LNCAP (cell line): ENCODE results near the gene MEGF6.

Experiments
- TF ChIP-seq, protein P1 (sequence below): fragments of 450-650 bp; IDR thresholded peaks from 2 replicates; pipeline ENCODE4 v1.5.1; 2017; ENCODE audit warnings: mild to moderate bottlenecking

The MEGF6 gene

DNA sequence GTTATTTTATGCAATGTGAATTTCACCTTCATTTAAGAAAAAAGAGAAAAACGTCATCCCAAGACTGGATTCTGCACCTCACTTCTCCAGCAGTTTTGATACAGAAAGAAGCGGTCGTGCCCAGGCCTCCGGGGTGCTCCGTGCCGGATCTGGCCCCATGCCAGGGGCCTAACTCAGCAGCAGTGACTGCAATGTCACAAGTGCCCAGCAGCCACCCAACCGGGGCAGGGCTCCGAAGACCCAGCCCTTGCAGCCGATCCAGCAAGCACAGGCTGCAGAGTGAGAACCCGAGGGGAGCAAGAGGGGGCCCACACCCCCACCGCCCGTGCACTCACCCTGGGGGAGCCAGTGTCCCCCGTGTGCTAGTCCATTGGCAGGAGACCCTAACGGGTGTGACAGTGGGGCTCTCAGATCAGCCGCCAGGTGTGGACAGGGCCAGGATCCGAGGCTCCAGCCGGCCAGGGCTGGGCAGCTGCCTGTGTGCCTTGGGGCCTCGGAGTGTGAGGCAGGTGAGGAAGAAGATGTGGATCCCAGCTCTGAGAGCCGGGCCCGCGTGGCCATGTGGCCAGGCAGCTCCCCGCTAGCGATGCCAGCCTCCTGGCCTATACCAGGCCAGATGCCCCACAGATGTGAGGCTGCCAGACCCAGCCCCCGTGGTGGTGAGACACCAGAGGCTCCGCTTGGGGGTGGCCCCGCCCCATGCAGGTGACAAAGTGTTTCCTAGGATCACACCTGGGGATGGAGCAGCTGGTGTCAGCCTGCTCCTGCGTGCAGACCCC lies 60.6 kb downstream of the MEGF6 start:
- TF ChIP-seq, protein P1, sequence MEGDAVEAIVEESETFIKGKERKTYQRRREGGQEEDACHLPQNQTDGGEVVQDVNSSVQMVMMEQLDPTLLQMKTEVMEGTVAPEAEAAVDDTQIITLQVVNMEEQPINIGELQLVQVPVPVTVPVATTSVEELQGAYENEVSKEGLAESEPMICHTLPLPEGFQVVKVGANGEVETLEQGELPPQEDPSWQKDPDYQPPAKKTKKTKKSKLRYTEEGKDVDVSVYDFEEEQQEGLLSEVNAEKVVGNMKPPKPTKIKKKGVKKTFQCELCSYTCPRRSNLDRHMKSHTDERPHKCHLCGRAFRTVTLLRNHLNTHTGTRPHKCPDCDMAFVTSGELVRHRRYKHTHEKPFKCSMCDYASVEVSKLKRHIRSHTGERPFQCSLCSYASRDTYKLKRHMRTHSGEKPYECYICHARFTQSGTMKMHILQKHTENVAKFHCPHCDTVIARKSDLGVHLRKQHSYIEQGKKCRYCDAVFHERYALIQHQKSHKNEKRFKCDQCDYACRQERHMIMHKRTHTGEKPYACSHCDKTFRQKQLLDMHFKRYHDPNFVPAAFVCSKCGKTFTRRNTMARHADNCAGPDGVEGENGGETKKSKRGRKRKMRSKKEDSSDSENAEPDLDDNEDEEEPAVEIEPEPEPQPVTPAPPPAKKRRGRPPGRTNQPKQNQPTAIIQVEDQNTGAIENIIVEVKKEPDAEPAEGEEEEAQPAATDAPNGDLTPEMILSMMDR = no peak

DNA sequence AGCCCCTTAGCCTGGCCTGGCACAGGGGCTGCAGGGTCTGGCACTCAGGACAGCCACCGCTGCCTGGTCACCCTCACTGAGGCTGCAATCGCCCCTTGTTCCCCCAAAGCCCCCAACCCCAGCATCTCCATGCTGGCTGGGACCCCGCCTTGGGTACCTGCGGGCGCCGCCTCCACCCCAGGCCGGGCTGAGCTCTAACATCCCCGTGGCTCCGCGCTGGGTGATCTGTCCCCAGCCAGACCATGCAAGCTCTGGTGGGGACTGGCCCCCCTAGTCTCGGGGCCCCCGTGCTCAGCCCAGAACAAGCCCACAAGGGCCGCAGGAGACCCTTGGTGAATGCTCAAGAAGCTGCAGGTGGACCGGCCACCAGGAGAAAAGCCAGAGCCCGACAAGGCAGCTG lies 62.4 kb downstream of the MEGF6 start:
- TF ChIP-seq, protein P1 = no peak

DNA sequence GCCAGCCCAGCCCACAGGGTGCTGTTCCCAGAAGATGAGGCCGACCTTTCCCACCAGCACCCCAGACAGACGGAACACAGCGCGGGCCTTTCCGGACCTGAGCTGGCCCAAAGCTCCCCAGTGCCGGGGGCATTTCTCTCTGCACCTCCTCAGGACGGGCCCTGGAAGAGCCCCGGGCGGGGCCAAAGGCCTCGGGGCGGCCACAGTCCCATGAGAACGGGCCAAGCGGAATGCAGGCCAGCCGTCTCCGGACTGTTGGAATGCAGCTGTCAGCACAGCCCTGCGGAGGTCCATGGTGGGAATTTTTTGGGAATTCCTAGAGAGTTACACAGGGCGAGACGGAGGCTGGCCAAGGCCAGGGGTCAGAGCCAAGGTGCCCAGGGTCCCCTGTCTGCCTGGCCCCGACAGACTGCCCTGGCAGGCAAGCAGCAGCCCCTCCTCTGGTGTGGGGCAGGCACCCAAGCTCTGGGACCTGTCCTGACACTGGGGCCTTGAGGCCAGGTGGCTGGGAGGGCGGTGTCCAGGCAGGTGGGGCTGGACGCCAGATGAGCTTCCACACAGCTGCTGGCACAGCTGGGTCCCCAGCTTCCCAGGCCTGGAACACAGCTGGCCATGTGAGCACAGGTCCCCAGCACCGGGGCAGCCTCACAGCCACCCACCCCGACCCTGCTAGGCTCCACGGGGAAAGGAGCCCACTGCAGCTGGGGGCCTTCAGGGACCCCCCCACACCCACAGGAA lies 63.0 kb downstream of the MEGF6 start:
- TF ChIP-seq, protein P1 = no peak

DNA sequence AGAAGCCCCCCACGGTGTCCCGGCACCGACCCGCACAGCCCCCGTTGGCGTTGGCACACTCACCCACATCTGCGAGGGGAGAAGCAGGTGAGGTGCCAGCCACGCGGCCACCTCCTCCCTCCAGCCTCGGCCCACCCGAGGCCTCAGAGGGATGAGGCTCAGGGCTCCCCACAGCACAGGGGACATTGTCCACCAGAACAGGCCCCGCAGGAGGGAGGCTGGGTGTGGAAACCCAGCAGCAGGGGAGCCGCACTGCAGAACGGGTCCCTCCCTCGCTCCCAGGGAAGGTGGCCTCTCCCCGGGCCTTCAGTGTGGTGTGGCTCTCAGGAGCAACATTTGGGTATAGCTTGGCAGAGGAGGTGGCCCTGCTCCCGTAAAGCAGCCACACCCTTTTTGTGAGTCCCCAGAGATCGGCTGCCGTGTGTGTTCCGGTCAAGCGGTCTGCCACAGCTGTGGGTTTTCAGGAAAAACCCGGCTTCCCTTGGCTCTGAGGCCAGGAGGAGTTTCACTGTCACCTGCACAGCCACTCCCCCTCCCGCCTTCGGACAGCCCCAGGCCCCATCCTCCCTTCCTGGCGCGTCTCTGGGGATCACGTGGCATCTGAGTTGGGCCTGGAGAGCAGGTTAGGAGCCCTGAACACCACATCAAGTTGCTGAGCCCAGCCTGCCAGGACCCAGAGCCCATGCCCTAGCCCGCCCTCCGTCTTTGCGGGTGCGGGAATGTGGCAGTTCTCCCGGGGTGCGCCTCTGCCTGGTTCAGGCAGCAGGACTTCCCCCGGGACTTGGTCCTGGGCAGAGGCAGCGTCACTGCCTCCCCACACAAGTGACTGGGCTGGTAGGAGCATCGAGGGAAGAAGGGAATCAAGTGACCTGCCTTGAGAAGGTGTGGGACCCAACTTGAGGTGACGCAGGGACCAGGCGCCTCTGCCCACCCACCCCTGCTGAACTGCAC lies 64.0 kb downstream of the MEGF6 start:
- TF ChIP-seq, protein P1 = no peak

DNA sequence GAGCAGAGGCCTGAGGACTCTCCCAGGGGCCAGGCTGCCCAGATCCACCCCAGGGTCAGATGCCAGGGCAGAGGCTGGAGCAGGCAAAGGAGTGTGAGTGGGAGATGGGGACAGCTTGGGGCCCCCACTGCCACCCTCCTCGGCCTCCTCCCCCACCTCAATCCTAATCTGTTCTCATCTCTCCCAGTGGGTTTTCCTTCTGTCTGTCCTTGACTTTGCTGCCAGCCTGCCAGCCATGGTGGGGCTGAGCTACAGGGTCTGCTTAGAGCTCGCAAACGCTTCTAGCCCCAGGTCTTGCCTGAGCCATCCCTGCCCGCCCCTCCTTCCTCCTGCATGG lies 65.3 kb downstream of the MEGF6 start:
- TF ChIP-seq, protein P1 = no peak

DNA sequence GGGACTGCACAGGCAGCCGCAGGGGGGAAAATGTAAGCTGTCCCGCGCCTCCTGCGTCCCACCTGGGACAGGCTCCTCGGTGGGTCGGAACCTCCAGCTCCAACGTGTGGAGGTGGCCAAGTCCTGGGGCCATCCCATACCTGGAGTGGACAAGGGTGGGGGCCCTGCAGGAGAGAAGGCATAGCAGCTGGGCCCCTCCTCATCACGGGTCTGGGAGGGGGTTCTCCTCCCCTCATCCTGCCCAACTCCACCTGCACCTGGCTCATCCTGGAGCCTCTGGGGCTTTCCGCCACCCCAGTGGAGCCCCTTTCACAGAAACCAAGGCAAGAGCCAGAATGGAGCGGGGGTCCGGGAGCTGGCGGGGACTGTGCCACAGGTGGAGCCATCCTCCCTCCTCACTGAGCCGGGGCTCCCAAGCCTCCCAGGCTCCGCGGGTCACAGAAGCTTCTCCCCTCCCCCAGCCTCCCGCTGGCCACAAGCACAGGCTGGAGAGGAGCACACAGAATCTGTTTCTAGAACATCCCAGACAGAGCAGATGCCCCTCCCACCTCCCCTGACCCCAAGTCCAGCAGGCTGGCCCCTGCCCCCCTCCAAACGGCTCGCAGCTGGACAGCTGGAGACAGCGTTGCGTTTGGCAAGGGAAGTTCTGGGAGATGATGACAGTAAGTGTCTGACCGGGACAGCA lies 65.8 kb downstream of the MEGF6 start:
- TF ChIP-seq, protein P1 = no peak
